Tibial nerve (tissue), 4 donors: Measurements from ENCODE around the gene BACH1. TPM values are rescaled to one million over a fixed set of nuclear protein-coding genes. Genes with fewer than 3 reads are reported as not detected.

ENCODE experiments used
- DNase-seq, 2 donors: peaks; one replicate each; pipeline ENCODE4 v3.0.0-alpha.2; 2019; ENCODE audit warnings: low spot score in 2 of 2
- H3K27ac ChIP-seq, 4 donors: fragments of 200-600 bp; sonication (generic) in 3 of 4; one replicate each; pipeline ENCODE4 v1.5.1; 2017 to 2019; ENCODE audit warnings: mild to moderate bottlenecking in 1 of 4
- H3K27me3 ChIP-seq, 2 donors: fragments of 200-600 bp; sonication (generic) in 1 of 2; one replicate each; pipeline versions ENCODE4 v1.5.1 to v1.6.0; 2017 to 2019
- H3K36me3 ChIP-seq, 3 donors: fragments of 200-600 bp; sonication (generic); one replicate each; pipeline ENCODE4 v1.5.1; 2018 to 2019
- H3K4me1 ChIP-seq, 4 donors: fragments of 200-600 bp; sonication (generic) in 3 of 4; one replicate each; pipeline ENCODE4 v1.5.1; 2017 to 2019
- H3K4me3 ChIP-seq, 4 donors: fragments of 200-600 bp; sonication (generic) in 3 of 4; one replicate each; pipeline ENCODE4 v1.5.1; 2017 to 2019; ENCODE audit warnings: mild to moderate bottlenecking in 1 of 4, moderate library complexity in 1 of 4
- H3K9me3 ChIP-seq, 4 donors: fragments of 200-600 bp; sonication (generic) in 3 of 4; one replicate each; pipeline ENCODE4 v1.5.1; 2017 to 2019
- CTCF ChIP-seq, 5 experiments: fragments of 200-600 bp in 3 of 5; fragments of 450-650 bp in 2 of 5; sonication (generic) in 3 of 5; IDR thresholded peaks; one replicate each; pipeline ENCODE4 v1.5.1; 2016 to 2019; ENCODE audit warnings: antibody characterized with exemption in 5 of 5, mild to moderate bottlenecking in 3 of 5, moderate library complexity in 2 of 5
- EP300 ChIP-seq, 2 donors: sonication (generic); formaldehyde crosslinking; IDR thresholded peaks; one replicate each; pipeline ENCODE4 v1.6.1; 2017; ENCODE audit warnings: antibody characterized with exemption in 2 of 2, mild to moderate bottlenecking in 1 of 2
- POLR2A ChIP-seq, 2 donors: fragments of 450-650 bp; IDR thresholded peaks; one replicate each; pipeline ENCODE4 v1.6.1; 2017; ENCODE audit warnings: antibody characterized with exemption in 2 of 2, mild to moderate bottlenecking in 2 of 2, moderate library complexity in 2 of 2
- WGBS, 2 donors: methylation state at CpG; one replicate each; pipeline ENCODE4 v1.1.5; 2018; 5-methylcytosine and 5-hydroxymethylcytosine counted together
- total RNA-seq, 4 donors: library from RNA; depleted of rRNA; stranded (reverse); fragments of >200 nt; gene quantifications; one replicate each; pipeline ENCODE4 v1.1.0, GENCODE V29; 2016

Gene BACH1
- total RNA-seq, 4 donors from 2014 or later: 38.0 to 46.5 (median 39.9) TPM

- Histone ChIP-seq H3K9me3 (no peaks in the 10 kb centered on the region), H3K27me3 (no peaks in the 10 kb centered on the region), H3K36me3 (peaks cover 0 to 9% (median 0%) of the 10 kb centered on the region in 3 donors), H3K27ac (no peak overlapping the region), H3K4me1 (no peaks in the 10 kb centered on the region), H3K4me3 (no peak overlapping the region)
- no peak for DNase-seq
- 79 to 83% methylated on average over 4 of the region's 4 CpGs for WGBS, 2 donors
- TF ChIP-seq EP300 (IDR thresholded peaks at IDR 0.05) (no peak), CTCF (IDR thresholded peaks at IDR 0.05) (no peak), POLR2A (IDR thresholded peaks at IDR 0.05) (no peak)
Observed at GRCh38 chr21:29377266-29377665, 78.5 kb downstream of the BACH1 start.

GRCh38 chr21:29378832-29379231, 80.1 kb downstream of the BACH1 start:
- H3K27ac ChIP-seq: no peak overlapping the region
- TF ChIP-seq POLR2A (IDR thresholded peaks at IDR 0.05): no peak
- TF ChIP-seq EP300 (IDR thresholded peaks at IDR 0.05): no peak
- no peak for TF ChIP-seq CTCF (IDR thresholded peaks at IDR 0.05)
- WGBS, 2 donors: 83 to 92% methylated on average over 4 of the region's 4 CpGs
- H3K4me1 ChIP-seq: no peaks in the 10 kb centered on the region
- H3K4me3 ChIP-seq: no peak overlapping the region
- peaks cover 0 to under 1% (median 0%) of the 10 kb centered on the region in 3 donors for H3K36me3 ChIP-seq
- H3K9me3 ChIP-seq: no peaks in the 10 kb centered on the region
- H3K27me3 ChIP-seq: no peaks in the 10 kb centered on the region
- no peak for DNase-seq

DNA sequence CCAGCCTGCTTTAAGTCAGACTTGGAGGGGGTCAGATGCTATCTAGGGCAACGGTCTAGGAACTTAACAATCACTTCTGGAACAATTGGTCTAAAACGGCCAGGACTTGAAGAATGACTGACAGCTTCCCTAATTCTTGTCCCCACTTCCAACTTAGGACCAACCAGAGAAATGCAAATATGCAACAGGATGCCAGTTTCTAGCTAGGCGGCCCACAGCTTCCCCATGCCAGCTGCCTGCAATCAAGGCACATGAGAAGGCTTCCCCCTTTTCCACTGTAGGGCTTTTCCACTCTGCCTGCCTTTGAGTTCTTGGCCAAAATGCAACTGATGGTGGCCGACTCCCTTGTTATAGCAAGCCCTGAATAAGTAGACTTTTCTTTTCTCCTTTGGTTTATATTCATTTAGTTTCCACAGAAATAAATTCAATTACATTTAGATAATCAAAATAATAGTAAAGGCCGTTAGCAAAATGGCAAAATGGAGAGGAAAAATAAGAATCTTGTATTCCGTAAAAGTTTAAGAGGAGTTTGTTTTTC, 80.9 kb downstream of the BACH1 start:
- H3K4me1 ChIP-seq: no peaks in the 10 kb centered on the region
- no peak for DNase-seq
- H3K27me3 ChIP-seq: no peaks in the 10 kb centered on the region
- H3K4me3 ChIP-seq: no peak overlapping the region
- no peak overlapping the region for H3K27ac ChIP-seq
- TF ChIP-seq EP300 (IDR thresholded peaks at IDR 0.05): no peak
- no peak for TF ChIP-seq CTCF (IDR thresholded peaks at IDR 0.05)
- TF ChIP-seq POLR2A (IDR thresholded peaks at IDR 0.05): no peak
- 89 to 90% methylated on average over 6 of the region's 6 CpGs for WGBS, 2 donors
- H3K36me3 ChIP-seq: no peaks in the 10 kb centered on the region
- no peaks in the 10 kb centered on the region for H3K9me3 ChIP-seq

DNA sequence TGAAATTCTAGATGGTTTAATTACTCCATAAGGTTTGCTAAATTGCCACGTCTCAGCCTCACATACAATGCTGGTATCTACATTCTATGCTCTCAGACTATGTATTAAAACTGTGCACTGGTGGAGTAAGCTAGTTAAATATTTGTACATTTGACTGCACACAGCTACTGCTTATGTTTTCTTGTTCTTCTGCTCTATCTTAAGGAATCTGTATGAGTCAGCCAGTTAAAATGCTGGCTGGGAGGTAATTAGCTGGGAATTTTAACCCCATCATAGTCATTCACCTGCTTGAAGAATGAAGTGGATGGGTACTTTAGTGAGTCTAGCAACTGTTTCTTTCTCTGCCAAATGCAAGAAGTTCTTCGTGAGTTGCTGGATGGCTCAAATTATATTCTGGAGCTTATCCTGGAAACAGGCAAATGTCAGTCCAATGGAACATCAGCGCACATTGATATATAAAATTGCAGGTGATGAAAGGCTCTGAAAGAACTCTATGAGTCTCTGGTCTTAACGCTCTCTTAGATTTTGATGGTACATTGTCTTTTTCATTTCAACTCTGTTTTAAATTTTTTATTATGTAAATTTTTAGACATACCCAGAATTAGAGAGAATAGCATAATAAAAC, 83.4 kb downstream of the BACH1 start:
- no peak for DNase-seq
- 91 to 92% methylated on average over 4 of the region's 4 CpGs for WGBS, 2 donors
- Histone ChIP-seq H3K9me3 (no peaks in the 10 kb centered on the region), H3K4me1 (no peaks in the 10 kb centered on the region), H3K27me3 (no peaks in the 10 kb centered on the region), H3K27ac (no peak overlapping the region), H3K36me3 (no peaks in the 10 kb centered on the region), H3K4me3 (no peak overlapping the region)
- no peak for TF ChIP-seq EP300 (IDR thresholded peaks at IDR 0.05)
- TF ChIP-seq POLR2A (IDR thresholded peaks at IDR 0.05): no peak
- no peak for TF ChIP-seq CTCF (IDR thresholded peaks at IDR 0.05)

DNA sequence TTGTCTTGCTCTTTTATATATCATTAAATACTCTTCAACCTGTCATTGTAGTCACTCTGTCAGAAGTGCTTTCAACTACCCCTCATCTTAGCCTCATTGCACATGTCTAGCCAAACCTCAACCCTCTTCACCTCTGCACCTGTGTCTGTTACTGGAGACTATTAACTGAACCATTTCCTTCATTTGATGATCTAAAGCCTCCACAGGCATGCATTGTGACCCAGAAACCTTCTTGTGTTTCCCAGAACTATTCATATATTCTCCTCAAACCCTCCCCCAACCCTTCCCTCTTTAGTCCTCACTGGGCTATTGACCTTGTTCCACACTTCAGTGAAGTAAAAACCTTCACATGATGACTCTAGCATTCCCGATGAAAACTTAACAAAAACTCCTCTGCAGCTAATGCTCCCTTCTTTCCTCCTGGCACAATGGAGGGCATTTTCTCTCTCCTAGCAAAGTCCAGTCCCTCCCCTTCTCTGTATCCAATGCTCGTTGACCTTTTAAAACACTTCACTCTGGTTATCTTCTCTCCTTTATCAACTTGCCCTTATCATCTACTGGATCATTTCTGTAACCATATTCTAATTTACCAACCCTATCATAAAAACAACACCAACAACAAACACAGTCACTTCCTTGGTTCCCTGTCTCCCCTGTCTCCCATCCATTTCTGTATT, 86.1 kb downstream of the BACH1 start:
- Histone ChIP-seq H3K4me3 (no peak overlapping the region), H3K27me3 (no peaks in the 10 kb centered on the region), H3K9me3 (no peaks in the 10 kb centered on the region), H3K27ac (no peak overlapping the region), H3K4me1 (no peaks in the 10 kb centered on the region), H3K36me3 (no peaks in the 10 kb centered on the region)
- WGBS, 2 donors: 34 to 40% methylated on average over 2 of the region's 2 CpGs
- TF ChIP-seq POLR2A (IDR thresholded peaks at IDR 0.05) (no peak), CTCF (IDR thresholded peaks at IDR 0.05) (no peak)
- no peak for DNase-seq
